ENCODE results near the gene CLASP1. TPM values are rescaled to one million over a fixed set of nuclear protein-coding genes. Genes with fewer than 3 reads are reported as not detected.

Gene CLASP1
- total RNA-seq, 1 experiment from 2014 or later: 49.2 TPM

DNA sequence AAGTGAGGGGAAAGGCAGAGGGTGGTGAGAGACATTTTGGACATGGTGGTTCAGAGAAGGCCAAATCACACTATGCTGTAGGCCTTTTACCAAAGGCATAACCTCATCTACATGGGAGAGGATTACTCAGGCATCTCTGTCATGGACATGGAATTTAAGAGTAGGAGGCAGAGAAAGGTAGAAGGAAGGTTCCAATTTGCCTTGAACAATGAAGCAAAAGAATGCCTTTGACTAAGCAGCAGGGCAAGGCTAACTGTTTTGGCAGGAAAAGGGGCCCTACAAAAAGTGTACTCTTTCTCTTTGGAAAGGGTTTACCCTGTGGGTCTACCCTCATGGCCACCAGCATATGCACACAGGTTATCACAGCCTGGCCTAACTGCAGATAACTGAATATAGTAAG is 164.2 kb downstream of the CLASP1 start:
- no TSS peak for BruUV-seq (replicated peaks)
- Histone ChIP-seq H3K4me3 (ENCODE audit: low read depth in 2 of 2, low read length in 2 of 2) (no peak overlapping the region), H3K36me3 (ENCODE audit: control insufficient read depth, insufficient read depth, low read length) (no peaks in the 10 kb centered on the region; the same call in 1 of the 2 replicates), H3K27ac (ENCODE audit: low read length) (no peak overlapping the region), H3K4me1 (ENCODE audit: control insufficient read depth, insufficient read depth, low read length) (peaks cover 8% of the 10 kb centered on the region; the same call in 1 of the 2 replicates), H3K27me3 (ENCODE audit: control insufficient read depth, insufficient read depth, low read length) (no peaks in the 10 kb centered on the region), H3K9me3 (ENCODE audit: control insufficient read depth, insufficient read depth, low read depth, low read length) (no peaks in the 10 kb centered on the region)
- ATAC-seq (no peak), DNase-seq (ENCODE audit: low read depth, low spot score) (no peak)
- ChIA-PET POLR2A (no interaction called here), CTCF (no interaction called here)
- intact Hi-C loops (cut with micrococcal nuclease; ENCODE audit: unreplicated experiment) (no loop called here), in situ Hi-C loops (cut with HindIII; ENCODE audit: low pct_unique_long_range_greater_than_20kb, low sequenced_read_pairs) (no loop called here)
- TF ChIP-seq CTCF (IDR thresholded peaks at IDR 0.05): no peak
- TF ChIP-seq TCF7L2 (IDR thresholded peaks at IDR 0.05; ENCODE audit: low read depth, low read length): no peak
- TF ChIP-seq, protein P1, sequence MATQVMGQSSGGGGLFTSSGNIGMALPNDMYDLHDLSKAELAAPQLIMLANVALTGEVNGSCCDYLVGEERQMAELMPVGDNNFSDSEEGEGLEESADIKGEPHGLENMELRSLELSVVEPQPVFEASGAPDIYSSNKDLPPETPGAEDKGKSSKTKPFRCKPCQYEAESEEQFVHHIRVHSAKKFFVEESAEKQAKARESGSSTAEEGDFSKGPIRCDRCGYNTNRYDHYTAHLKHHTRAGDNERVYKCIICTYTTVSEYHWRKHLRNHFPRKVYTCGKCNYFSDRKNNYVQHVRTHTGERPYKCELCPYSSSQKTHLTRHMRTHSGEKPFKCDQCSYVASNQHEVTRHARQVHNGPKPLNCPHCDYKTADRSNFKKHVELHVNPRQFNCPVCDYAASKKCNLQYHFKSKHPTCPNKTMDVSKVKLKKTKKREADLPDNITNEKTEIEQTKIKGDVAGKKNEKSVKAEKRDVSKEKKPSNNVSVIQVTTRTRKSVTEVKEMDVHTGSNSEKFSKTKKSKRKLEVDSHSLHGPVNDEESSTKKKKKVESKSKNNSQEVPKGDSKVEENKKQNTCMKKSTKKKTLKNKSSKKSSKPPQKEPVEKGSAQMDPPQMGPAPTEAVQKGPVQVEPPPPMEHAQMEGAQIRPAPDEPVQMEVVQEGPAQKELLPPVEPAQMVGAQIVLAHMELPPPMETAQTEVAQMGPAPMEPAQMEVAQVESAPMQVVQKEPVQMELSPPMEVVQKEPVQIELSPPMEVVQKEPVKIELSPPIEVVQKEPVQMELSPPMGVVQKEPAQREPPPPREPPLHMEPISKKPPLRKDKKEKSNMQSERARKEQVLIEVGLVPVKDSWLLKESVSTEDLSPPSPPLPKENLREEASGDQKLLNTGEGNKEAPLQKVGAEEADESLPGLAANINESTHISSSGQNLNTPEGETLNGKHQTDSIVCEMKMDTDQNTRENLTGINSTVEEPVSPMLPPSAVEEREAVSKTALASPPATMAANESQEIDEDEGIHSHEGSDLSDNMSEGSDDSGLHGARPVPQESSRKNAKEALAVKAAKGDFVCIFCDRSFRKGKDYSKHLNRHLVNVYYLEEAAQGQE (IDR thresholded peaks at IDR 0.05; ENCODE audit: insufficient read depth in 1 of 2, low read depth in 2 of 2, low read length in 1 of 2): no peak
- no peak for TF ChIP-seq SIN3A (IDR thresholded peaks at IDR 0.05; ENCODE audit: borderline replicate concordance, insufficient read depth, low read depth, low read length)

- DNase-seq (ENCODE audit: low read depth, low spot score): no peak
- no peaks in the 10 kb centered on the region; the same call in 1 of the 2 replicates for H3K4me1 ChIP-seq (ENCODE audit: control insufficient read depth, insufficient read depth, low read length)
- H3K36me3 ChIP-seq (ENCODE audit: control insufficient read depth, insufficient read depth, low read length): no peaks in the 10 kb centered on the region; the same call in 1 of the 2 replicates
- H3K4me3 ChIP-seq (ENCODE audit: low read depth in 2 of 2, low read length in 2 of 2): no peak overlapping the region
- TF ChIP-seq, protein P1 (IDR thresholded peaks at IDR 0.05; ENCODE audit: insufficient read depth in 1 of 2, low read depth in 2 of 2, low read length in 1 of 2): no peak
- TF ChIP-seq TCF7L2 (IDR thresholded peaks at IDR 0.05; ENCODE audit: low read depth, low read length) (no peak), CTCF (IDR thresholded peaks at IDR 0.05) (no peak), POLR2AphosphoS5 (IDR thresholded peaks at IDR 0.05; ENCODE audit: low read depth, low read length) (no peak), SIN3A (IDR thresholded peaks at IDR 0.05; ENCODE audit: borderline replicate concordance, insufficient read depth, low read depth, low read length) (no peak)
- in situ Hi-C loops (cut with HindIII; ENCODE audit: low pct_unique_long_range_greater_than_20kb, low sequenced_read_pairs) (no loop called here), intact Hi-C loops (cut with micrococcal nuclease; ENCODE audit: unreplicated experiment) (no loop called here)
- ChIA-PET POLR2A (no interaction called here), CTCF (no interaction called here)
- no peak for ATAC-seq
- no peaks in the 10 kb centered on the region for H3K9me3 ChIP-seq (ENCODE audit: control insufficient read depth, insufficient read depth, low read depth, low read length)
- no peak overlapping the region for H3K27ac ChIP-seq (ENCODE audit: low read length)
- no TSS peak for BruUV-seq (replicated peaks)
- no peaks in the 10 kb centered on the region for H3K27me3 ChIP-seq (ENCODE audit: control insufficient read depth, insufficient read depth, low read length)
These were observed 165.4 kb downstream of the CLASP1 start for GRCh38 chr2:121483846-121484245.
